GM21515 (cell line): ENCODE data around the gene DCPS.
"Not testable (repeated sequence)": the region's sequence is repeated elsewhere in the genome, so short reads cannot be mapped to it uniquely, and the experiment has no call there.

Source experiments
- ATAC-seq: cut with Tn5 transposase; IDR thresholded peaks from one replicate; pipeline ENCODE4 v1.9.1; 2021; ENCODE audit not compliant: unreplicated experiment

The DCPS gene

DNA sequence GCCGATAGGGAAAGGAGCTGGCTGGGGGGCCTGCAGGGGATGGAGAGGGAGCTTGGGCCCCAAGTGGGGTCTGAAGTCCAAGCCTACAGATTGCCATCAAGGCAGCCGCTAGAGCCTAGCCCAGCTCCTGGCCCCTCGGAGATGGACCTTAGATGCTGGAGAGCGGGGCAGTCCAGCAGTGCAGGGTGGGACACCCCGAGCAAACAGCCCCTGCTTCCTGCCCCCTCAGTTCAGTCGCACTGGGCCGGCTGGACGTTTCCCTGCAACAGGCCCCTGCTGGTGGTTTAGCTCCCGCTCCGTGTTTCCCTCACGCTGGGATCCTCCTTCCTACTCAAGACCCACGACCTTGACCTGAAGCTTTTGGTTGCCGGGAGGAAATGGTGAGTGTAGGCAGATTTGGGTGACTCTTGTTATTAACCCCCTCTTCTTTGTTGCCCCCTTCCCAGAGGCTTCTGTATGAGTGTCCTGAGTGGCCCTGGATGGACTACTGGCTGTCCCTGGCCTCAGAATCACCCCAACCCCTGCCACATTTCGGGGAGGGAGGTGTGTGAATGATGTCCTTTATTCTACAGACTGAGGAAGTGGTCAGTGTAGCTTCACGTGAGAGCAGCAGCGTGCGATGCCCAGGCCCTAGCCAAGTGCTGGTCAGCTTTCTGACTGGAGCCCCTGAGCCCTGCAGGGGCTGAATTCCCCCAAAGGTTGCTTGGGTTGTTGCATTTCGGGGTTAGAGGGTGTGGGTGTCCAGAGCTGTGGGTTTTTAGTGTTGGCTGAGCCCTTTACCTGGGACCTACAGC is 54.3 kb downstream of the DCPS start:
- no peak for ATAC-seq

DNA sequence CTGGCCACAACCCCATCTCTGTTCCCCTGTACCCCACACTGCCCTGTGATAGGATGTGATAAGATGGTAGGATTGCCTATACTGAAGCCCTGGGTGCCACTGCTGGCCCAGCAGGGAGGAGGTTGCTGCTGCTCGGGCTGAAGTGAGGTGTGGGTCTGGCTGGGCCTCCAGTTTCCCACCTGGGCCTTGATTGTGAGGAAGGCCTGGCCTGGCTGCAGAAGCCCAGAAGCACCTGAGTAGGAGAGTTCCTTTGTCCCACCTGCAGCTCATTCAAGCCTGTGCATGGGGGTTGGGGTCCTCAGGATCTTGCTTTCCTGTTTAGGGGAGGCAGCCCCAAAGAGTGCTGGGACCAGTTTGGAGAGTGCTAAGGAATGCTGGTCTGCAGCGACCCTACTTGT is 54.9 kb downstream of the DCPS start:
- ATAC-seq: no peak

GRCh38 chr11:126359431-126360048 is 55.7 kb downstream of the DCPS start:
- ATAC-seq: no peak

DNA sequence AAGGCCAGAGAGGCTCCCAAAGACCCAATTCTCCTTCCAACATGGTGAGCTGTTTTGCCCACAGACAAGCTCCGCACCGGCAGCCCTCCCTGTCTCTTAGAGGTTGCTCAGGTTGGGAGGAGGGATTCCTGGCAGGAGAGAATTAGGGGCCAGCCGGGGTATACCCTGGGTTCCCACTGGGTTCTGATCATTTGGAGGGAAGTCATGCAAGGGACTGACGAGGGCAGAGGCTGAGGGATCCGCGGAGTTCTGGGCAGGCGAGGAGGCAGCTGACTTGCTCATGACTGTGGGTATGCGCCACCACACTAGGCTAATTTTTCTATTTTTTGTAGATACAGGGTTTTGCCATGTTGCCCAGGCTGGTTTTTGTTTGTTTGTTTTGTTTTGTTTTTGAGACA is 56.2 kb downstream of the DCPS start:
- no peak for ATAC-seq

DNA sequence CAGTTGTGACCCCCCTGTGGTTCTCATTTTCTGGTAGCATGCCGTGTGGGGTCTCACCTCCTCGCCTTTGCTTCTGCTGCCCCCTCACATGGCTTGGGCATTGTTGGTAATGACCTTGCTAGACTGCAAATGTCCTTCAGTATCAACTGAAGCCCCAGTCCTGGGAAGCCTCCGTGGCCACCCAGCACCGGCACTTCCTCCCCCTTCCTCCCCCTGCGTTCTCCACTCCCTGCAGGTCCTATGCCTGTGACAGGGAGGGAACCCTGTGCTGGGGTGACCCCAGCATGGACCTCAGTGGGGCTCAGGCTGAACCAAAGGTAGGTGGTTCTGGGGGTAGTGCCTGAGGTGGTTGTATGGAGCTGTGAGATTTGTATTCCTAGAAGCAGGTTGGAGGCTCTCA is 57.5 kb downstream of the DCPS start:
- ATAC-seq: no peak

GRCh38 chr11:126362879-126363655 is 59.2 kb downstream of the DCPS start:
- ATAC-seq: no peak

DNA sequence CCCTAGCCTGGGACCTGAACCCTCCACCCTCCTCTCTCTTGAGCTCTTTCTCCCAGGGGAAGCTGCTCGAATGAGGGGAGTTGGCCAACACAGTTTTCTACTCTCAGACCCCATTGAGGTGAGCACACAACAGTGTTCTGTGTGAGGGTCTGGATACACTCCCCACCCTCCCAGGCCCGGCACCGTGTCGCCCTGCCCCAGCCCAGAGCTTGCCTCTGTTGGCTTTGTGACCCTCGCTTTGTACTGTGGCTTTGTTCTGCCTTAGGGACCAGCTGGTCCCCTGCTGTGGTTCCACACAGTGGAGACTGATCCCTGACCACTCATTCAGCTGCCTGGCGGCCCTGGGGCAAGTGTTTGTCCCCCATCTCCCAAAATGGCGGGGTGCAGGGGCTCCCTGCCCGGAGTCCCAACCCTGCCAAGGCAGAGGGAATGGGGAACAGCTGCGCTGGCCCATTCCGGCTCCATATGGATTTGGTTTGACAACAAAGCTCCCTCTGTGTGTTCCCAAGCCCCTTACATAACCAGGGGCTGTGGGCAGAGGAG is 59.9 kb downstream of the DCPS start:
- no peak for ATAC-seq

DNA sequence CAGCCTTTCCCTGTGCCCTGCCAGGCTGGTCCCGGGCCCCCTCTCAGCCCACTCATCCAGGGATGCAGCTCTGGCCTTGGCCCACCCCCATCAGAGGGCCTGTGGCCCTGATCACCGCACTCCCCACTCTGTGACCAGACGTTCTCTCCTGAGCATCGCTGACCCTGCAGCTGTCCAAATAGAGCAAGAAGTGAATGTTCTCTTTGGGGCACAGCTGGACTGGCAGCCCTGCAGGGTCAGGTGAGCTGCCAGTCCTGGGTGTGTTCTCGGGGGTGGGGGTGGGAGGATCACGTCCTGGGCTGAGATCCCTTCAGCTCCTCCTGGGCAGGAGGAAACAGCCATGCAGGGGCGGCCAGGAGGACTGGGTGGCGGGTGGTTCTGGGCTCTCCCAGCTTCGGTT is 60.9 kb downstream of the DCPS start:
- ATAC-seq: not testable (repeated sequence)

- ATAC-seq: not testable (repeated sequence)
Measured at GRCh38 chr11:126365508-126365907, 61.6 kb downstream of the DCPS start.

GRCh38 chr11:126366064-126366822 is 62.4 kb downstream of the DCPS start:
- no peak for ATAC-seq

DNA sequence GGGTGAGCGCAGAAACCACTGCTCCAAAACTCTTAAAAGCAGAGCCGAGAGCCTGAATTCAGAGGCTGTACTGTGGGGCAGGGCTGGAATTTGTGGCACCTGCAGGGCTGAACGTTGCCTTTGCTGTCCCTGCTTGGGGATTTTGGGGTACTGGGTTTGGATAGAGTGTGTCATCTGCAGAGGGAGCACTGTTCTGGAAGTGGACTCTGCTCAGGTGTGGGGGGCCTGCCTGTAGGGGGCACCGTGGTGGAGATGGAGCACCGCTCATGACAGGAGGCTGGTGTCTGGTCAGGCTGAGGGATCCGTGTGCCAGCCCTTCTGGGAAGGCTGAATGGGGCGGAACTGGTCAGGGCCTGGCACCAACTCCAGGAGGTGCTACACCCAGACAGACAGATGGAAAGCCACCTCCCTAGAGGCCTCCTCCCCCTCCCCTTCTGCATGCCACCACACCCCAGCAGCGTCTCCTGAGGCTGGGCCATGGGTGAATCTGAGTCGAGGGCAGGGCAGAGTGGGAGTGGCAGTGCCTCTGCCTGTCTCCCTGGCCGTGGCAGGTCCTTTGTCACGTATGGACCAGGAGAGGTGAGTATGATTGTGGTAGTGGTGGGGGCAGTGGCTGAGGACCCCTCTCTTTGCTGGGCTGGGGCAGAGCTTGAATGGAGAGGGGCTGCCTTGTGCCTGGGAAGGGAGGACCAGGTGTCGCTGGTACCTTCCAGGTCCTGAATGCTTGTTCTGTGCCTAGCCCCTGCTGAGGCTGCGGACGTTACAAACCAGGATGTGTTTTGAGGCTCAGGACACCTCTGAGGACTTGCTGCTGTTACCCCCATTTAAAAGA is 63.2 kb downstream of the DCPS start:
- not testable (repeated sequence) for ATAC-seq

GRCh38 chr11:126367806-126368205 is 63.9 kb downstream of the DCPS start:
- not testable (repeated sequence) for ATAC-seq

GRCh38 chr11:126368336-126369119 is 64.7 kb downstream of the DCPS start:
- not testable (repeated sequence) for ATAC-seq

- ATAC-seq: no peak
Measured at GRCh38 chr11:126370016-126370415, 66.2 kb downstream of the DCPS start.

- no peak for ATAC-seq
Measured at GRCh38 chr11:126371595-126371994, 67.7 kb downstream of the DCPS start.

DNA sequence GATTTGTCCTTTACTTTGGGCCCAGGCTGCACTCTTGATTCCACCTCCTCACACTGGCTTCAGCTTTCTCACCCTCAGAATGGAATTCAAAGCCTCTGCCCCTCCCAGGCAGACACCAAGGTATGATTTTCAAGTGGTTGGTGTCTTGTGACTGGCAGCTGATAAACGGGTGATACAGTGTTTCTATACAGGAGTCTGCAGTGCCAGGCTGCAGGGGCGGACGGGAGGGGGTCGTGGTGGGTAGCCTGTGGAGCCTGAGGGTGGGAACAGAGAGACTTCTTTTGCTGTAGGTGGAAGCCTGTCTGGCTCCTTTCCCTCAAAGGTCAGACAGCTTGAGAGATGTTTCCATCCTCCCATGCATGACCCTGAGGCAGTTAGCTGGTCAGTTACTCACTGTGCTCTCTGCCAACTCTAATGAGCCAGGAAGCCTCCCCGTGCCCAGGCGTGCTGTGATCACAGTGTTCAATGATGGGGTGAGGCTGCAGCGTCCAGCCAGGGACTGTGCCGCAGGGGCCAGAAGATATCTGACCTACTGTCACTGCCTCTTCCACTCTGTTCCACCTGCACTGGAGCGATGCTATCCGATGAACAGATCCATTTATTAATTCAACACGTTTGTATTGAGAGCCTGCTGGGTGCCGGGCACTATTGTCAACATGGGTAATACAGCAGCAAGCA is 69.7 kb downstream of the DCPS start:
- ATAC-seq: not testable (repeated sequence)

- ATAC-seq: not testable (repeated sequence)
Measured at GRCh38 chr11:126374562-126375300, 70.9 kb downstream of the DCPS start.

DNA sequence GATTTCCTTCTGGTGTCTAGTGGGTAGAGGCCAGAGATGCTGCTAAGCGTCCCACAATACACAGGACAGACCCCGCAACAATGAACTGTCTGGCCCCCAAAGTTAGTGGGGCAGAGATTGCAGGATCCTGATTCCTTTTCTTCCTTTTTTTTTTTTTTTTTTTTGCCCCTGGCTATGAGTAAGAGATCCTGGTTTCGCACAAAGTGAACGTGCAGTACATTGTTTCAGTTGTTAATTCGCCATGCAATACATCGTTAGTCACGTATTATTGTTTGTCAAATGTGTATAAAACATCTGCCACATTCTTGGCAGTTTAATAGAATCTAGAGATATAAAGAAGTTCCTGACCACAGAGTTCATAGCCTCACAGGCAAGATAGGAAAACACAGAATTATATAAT is 71.9 kb downstream of the DCPS start:
- no peak for ATAC-seq
